ENCODE results near the gene STARD9.

Gene STARD9

GRCh38 chr15:42547918-42548248, 27.5 kb upstream of the STARD9 start:
- peak overlapping the region; percentile 76 for H3K27ac ChIP-seq
- H3K4me2 ChIP-seq (ENCODE audit: low read length): peak overlapping the region; percentile 87
- H3K4me1 ChIP-seq: peaks cover 2% of the 10 kb centered on the region
- no peak for TF ChIP-seq CTCF (IDR thresholded peaks at IDR 0.05)
- H3K4me3 ChIP-seq (ENCODE audit: low read depth, low read length): peak overlapping the region; percentile 97
- no peaks in the 10 kb centered on the region for H3K27me3 ChIP-seq (ENCODE audit: control insufficient read depth, insufficient read depth, low read length)
- no peaks in the 10 kb centered on the region for H3K9me3 ChIP-seq (ENCODE audit: control insufficient read depth, low read length)
- H3K79me2 ChIP-seq: peaks cover 3% of the 10 kb centered on the region
- H3K9ac ChIP-seq: no peak overlapping the region
- peak overlapping the region; percentile 67 for H2AFZ ChIP-seq
- H3K36me3 ChIP-seq (ENCODE audit: control insufficient read depth, insufficient read depth, low read length): no peaks in the 10 kb centered on the region

- Histone ChIP-seq H3K4me2 (ENCODE audit: low read length) (peak within 1 kb of the TSS; percentile 87), H3K4me1 (peaks cover 2% of the 10 kb centered on the region), H3K79me2 (peaks cover 3% of the 10 kb centered on the region), H3K36me3 (ENCODE audit: control insufficient read depth, insufficient read depth, low read length) (no peaks in the 10 kb centered on the region), H3K9ac (no peak within 1 kb of the TSS), H3K27me3 (ENCODE audit: control insufficient read depth, insufficient read depth, low read length) (no peaks in the 10 kb centered on the region), H2AFZ (peak within 1 kb of the TSS; percentile 67), H3K27ac (peak within 1 kb of the TSS; percentile 76), H3K4me3 (ENCODE audit: low read depth, low read length) (peak within 1 kb of the TSS; percentile 97), H3K9me3 (ENCODE audit: control insufficient read depth, low read length) (no peaks in the 10 kb centered on the region)
- no peak for TF ChIP-seq CTCF (IDR thresholded peaks at IDR 0.05)
Measured at GRCh38 chr15:42548249-42549031, 27.0 kb upstream of the STARD9 start, which contains the start of the genes HAUS2 and LRRC57. HAUS2 (plus strand) TSS chr15:42548838; CDS start chr15:42548873, 35 bp downstream. LRRC57 (minus strand) TSS chr15:42548793; CDS start chr15:42548434, 359 bp downstream.

DNA sequence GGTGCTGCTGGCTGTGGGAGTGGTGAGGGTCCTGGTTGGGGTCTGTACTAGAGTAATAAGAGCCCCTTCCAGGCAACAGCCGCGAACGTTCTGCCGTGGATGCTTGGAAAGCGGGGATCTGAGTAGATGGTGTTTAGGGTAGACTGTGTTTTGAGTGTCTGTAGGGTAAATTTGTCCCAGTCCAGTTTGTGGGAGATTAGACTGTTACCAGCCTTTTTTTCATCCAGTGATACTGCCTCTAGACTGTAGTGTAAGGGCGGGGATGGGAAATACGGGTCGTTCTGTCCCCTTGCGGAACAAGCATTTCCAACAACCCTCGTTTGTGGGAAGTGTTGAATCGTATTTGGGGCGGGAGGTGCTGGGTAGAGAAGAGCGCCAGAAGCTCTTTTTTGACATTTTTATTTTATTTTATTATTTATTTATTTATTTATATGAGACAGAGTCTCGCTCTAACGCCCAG, 26.3 kb upstream of the STARD9 start:
- Histone ChIP-seq H3K27me3 (ENCODE audit: control insufficient read depth, insufficient read depth, low read length) (no peaks in the 10 kb centered on the region), H3K4me3 (ENCODE audit: low read depth, low read length) (peak overlapping the region; percentile 97), H2AFZ (peak overlapping the region; percentile 67), H3K79me2 (peaks cover 3% of the 10 kb centered on the region), H3K9ac (no peak overlapping the region), H3K4me1 (peaks cover 2% of the 10 kb centered on the region), H3K4me2 (ENCODE audit: low read length) (peak overlapping the region; percentile 87), H3K27ac (peak overlapping the region; percentile 76), H3K36me3 (ENCODE audit: control insufficient read depth, insufficient read depth, low read length) (no peaks in the 10 kb centered on the region), H3K9me3 (ENCODE audit: control insufficient read depth, low read length) (no peaks in the 10 kb centered on the region)
- TF ChIP-seq CTCF (IDR thresholded peaks at IDR 0.05): no peak

DNA sequence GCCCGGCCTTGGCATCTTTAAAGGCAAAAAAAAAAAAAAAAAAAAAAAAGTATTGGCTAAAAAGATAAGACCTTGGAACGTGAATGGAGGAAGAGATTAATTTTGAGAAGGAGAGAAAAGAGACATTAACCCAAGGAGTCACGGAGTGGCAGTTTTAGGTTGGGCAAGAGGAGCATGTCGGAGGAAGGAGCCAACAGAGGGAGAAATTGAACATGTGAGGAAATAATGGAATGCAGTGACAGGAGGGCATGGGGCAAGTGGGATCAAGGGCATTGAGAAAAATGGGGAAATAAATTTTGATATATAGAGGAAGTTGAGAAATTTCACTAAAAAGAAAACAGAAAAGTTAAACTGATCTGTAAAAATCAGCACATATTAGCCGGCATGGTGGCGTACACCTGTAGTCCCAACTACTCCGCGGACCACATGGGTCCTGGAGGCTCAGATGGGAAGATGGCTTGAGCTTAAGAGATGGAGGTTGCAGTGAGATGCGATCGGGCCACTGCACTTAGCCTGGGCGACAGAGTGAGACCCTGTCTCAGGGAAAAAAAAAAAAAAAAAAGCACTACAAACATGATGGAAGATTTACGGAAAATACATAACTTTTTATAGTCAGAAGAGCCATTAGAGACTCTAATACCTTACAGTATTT, 25.5 kb upstream of the STARD9 start:
- H3K4me1 ChIP-seq: peaks cover 2% of the 10 kb centered on the region
- no peak overlapping the region for H2AFZ ChIP-seq
- H3K27me3 ChIP-seq (ENCODE audit: control insufficient read depth, insufficient read depth, low read length): no peaks in the 10 kb centered on the region
- no peak overlapping the region for H3K9ac ChIP-seq
- TF ChIP-seq CTCF (IDR thresholded peaks at IDR 0.05): no peak
- H3K79me2 ChIP-seq: peaks cover 3% of the 10 kb centered on the region
- H3K27ac ChIP-seq: no peak overlapping the region
- H3K36me3 ChIP-seq (ENCODE audit: control insufficient read depth, insufficient read depth, low read length): no peaks in the 10 kb centered on the region
- H3K4me2 ChIP-seq (ENCODE audit: low read length): no peak overlapping the region
- no peaks in the 10 kb centered on the region for H3K9me3 ChIP-seq (ENCODE audit: control insufficient read depth, low read length)
- H3K4me3 ChIP-seq (ENCODE audit: low read depth, low read length): no peak overlapping the region
